ENCODE data around the gene MAP2K5.

DNA sequence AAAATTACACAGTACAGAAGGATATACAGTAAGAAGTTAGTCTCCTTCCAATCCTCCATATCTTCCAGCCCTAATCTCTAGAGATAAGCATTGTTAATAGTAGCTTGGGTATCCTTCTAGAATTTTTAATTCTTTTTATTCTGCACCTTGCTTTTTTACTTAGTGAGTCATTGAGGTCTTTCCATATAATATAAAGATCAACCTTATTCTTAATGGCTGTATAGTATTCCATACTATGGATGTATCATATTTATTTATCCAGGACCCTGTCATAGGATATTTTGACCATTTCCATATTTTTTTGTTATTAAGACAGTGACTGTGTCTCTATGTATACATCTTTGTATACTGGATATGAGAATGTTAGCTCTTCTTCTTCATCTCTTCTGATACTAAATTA, 246.5 kb downstream of the MAP2K5 start:
- TF ChIP-seq, protein P1, sequence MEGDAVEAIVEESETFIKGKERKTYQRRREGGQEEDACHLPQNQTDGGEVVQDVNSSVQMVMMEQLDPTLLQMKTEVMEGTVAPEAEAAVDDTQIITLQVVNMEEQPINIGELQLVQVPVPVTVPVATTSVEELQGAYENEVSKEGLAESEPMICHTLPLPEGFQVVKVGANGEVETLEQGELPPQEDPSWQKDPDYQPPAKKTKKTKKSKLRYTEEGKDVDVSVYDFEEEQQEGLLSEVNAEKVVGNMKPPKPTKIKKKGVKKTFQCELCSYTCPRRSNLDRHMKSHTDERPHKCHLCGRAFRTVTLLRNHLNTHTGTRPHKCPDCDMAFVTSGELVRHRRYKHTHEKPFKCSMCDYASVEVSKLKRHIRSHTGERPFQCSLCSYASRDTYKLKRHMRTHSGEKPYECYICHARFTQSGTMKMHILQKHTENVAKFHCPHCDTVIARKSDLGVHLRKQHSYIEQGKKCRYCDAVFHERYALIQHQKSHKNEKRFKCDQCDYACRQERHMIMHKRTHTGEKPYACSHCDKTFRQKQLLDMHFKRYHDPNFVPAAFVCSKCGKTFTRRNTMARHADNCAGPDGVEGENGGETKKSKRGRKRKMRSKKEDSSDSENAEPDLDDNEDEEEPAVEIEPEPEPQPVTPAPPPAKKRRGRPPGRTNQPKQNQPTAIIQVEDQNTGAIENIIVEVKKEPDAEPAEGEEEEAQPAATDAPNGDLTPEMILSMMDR (IDR thresholded peaks at IDR 0.05) = no peak
- TF ChIP-seq POLR2A (IDR thresholded peaks at IDR 0.05) = no peak

All from uterus (tissue), 2 donors.